HepG2 (cell line): ENCODE data around the gene SPACA4. TPM values are rescaled to one million over a fixed set of nuclear protein-coding genes. Genes with fewer than 3 reads are reported as not detected.

Experiments used
- HNF1A ChIP-seq, 2 experiments: sonication (generic) in 1 of 2; formaldehyde crosslinking in 1 of 2; IDR thresholded peaks; 2 replicates each; pipeline versions ENCODE4 v1.4.0 to v1.6.1; 2016 to 2020; ENCODE audit warnings: borderline replicate concordance in 1 of 2, low read depth in 1 of 2, mild to moderate bottlenecking in 1 of 2, missing genetic modification reagents in 1 of 2
- MEIS1 ChIP-seq: sonication (generic); formaldehyde crosslinking; IDR thresholded peaks from 2 replicates; pipeline ENCODE4 v1.9.0; 2021; ENCODE audit warnings: mild to moderate bottlenecking, missing genetic modification reagents, moderate library complexity, borderline replicate concordance
- RXRB ChIP-seq: IDR thresholded peaks from 2 replicates; pipeline ENCODE4 v1.6.1; 2016; ENCODE audit warnings: borderline replicate concordance, missing genetic modification reagents, missing compliant biosample characterization
- SP5 ChIP-seq: IDR thresholded peaks from 2 replicates; pipeline ENCODE4 v1.6.1; 2016; ENCODE audit warnings: low read depth, borderline replicate concordance
- YY1 ChIP-seq: IDR thresholded peaks from 2 replicates; pipeline ENCODE4 v1.6.1; 2011; ENCODE audit warnings: low read length, low read depth, moderate library complexity, mild to moderate bottlenecking; ENCODE audit not compliant: insufficient read depth, insufficient replicate concordance
- ZBTB37 ChIP-seq: sonication (generic); formaldehyde crosslinking; IDR thresholded peaks from 2 replicates; pipeline ENCODE4 v1.4.0; 2020; ENCODE audit warnings: mild to moderate bottlenecking, missing genetic modification reagents
- ZMYM4 ChIP-seq: sonication (generic); formaldehyde crosslinking; IDR thresholded peaks from 2 replicates; pipeline ENCODE4 v1.8.1; 2023; ENCODE audit warnings: mild to moderate bottlenecking, missing genetic modification reagents
- ZNF101 ChIP-seq: sonication (generic); formaldehyde crosslinking; IDR thresholded peaks from 2 replicates; pipeline ENCODE4 v1.4.0; 2020; ENCODE audit warnings: mild to moderate bottlenecking, low read depth, missing genetic modification reagents, borderline replicate concordance
- ZNF282 ChIP-seq: fragments of 450-650 bp; IDR thresholded peaks from 2 replicates; pipeline ENCODE4 v1.6.1; 2018; ENCODE audit not compliant: partially characterized antibody
- ZNF441 ChIP-seq: sonication (generic); formaldehyde crosslinking; IDR thresholded peaks from 2 replicates; pipeline ENCODE4 v1.7.0; 2021; ENCODE audit warnings: missing genetic modification reagents, borderline replicate concordance
- ZNF549 ChIP-seq: sonication (generic); formaldehyde crosslinking; IDR thresholded peaks from 2 replicates; pipeline ENCODE4 v1.5.0; 2020; ENCODE audit warnings: missing genetic modification reagents
- ZNF788 ChIP-seq: sonication (generic); formaldehyde crosslinking; IDR thresholded peaks from 2 replicates; pipeline ENCODE4 v1.5.0; 2020; ENCODE audit warnings: mild to moderate bottlenecking, missing genetic modification reagents, borderline replicate concordance
- ZNF878 ChIP-seq: sonication (generic); formaldehyde crosslinking; IDR thresholded peaks from 2 replicates; pipeline ENCODE4 v1.8.1; 2023; ENCODE audit warnings: mild to moderate bottlenecking, missing genetic modification reagents, moderate library complexity
- polyA plus RNA-seq, 8 experiments: library from polyadenylated mRNA; depleted of rRNA in 3 of 8; stranded (reverse) in 7 of 8; unstranded in 1 of 8; fragments of >200 nt; fragmentation: Illumina TruSeq in 4 of 8; extraction: Trizol in 4 of 8; gene quantifications; 2 replicates each; pipeline versions ENCODE4 v1.2.1 to v1.2.3, GENCODE V29; 2011 to 2016; ENCODE audit warnings: low read depth in 4 of 8, missing spikeins in 1 of 8, mixed read lengths in 1 of 8; ENCODE audit not compliant: insufficient read depth in 1 of 8
- total RNA-seq, 5 experiments: library from RNA; depleted of rRNA; stranded (reverse); fragments of >200 nt; fragmentation: Illumina TruSeq; extraction: Trizol; gene quantifications; 2 replicates each; pipeline ENCODE4 v1.2.3, GENCODE V29; 2016; ENCODE audit warnings: low read depth in 1 of 5
- TF ChIP-seq, protein P1 (sequence below): sonication (generic); formaldehyde crosslinking; IDR thresholded peaks from 2 replicates; pipeline ENCODE4 v1.8.1; 2023; ENCODE audit warnings: mild to moderate bottlenecking, missing genetic modification reagents
- TF ChIP-seq, protein P2 (sequence below): sonication (generic); formaldehyde crosslinking; IDR thresholded peaks from 2 replicates; pipeline ENCODE4 v1.5.0; 2020; ENCODE audit warnings: mild to moderate bottlenecking, missing genetic modification reagents
- TF ChIP-seq, protein P3 (sequence below): sonication (generic); formaldehyde crosslinking; IDR thresholded peaks from 2 replicates; pipeline ENCODE4 v1.4.0; 2020; ENCODE audit warnings: missing genetic modification reagents

The SPACA4 gene
- total and polyA plus RNA-seq, 2 of the 13 experiments (the other 11 are each of a cell fraction or from before 2014, with no cell fraction given) = not detected

DNA sequence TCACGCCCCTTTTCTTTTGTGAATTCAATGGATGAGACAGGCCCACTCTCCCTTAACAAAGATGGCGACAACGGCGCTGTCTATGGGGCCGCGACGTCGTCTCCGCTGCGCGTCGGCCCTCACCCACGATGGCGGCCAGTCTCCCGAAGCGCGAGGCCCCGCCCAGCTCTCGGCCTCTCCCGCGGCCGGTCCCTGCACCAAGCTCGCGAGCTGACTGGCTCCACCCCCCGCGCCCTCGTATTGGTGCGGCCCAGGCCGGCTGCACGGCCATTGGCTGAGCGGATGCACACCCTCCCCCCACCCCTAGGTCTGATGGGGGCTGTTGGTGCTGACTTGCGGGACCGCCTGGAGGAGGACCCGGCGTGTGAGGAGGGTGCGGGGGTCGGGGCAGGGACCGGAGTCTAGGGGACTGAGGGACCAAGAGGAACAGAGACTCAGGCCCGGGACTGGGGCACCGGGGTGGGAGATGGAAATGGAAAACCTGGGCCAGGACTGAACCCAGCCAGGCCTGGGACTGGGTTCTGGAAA, 17.6 kb downstream of the SPACA4 start (continued):
- TF ChIP-seq, protein P1, sequence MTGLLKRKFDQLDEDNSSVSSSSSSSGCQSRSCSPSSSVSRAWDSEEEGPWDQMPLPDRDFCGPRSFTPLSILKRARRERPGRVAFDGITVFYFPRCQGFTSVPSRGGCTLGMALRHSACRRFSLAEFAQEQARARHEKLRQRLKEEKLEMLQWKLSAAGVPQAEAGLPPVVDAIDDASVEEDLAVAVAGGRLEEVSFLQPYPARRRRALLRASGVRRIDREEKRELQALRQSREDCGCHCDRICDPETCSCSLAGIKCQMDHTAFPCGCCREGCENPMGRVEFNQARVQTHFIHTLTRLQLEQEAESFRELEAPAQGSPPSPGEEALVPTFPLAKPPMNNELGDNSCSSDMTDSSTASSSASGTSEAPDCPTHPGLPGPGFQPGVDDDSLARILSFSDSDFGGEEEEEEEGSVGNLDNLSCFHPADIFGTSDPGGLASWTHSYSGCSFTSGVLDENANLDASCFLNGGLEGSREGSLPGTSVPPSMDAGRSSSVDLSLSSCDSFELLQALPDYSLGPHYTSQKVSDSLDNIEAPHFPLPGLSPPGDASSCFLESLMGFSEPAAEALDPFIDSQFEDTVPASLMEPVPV (CRISPR knock-in tag) = no peak
- TF ChIP-seq SP5 (CRISPR knock-in tag) (no peak; the same call in 1 of the 2 replicates), ZNF878 (no peak), HNF1A (IDR thresholded peaks at IDR 0.05; ENCODE audit: low read depth) (no peak), HNF1A (CRISPR knock-in tag; IDR thresholded peaks at IDR 0.05; ENCODE audit: borderline replicate concordance) (no peak), MEIS1 (CRISPR knock-in tag) (no peak), ZNF101 (no peak), ZMYM4 (0 out of 2 replicates have a peak, but pooled peaks have one; percentile 20), ZNF282 (no peak), RXRB (CRISPR knock-in tag) (no peak), ZNF549 (no peak), ZNF441 (no peak), ZBTB37 (CRISPR knock-in tag) (no peak), ZNF788 (CRISPR knock-in tag) (peak; percentile 43; the same call in 1 of the 2 replicates), YY1 (peak; percentile 99)
- TF ChIP-seq, protein P2, sequence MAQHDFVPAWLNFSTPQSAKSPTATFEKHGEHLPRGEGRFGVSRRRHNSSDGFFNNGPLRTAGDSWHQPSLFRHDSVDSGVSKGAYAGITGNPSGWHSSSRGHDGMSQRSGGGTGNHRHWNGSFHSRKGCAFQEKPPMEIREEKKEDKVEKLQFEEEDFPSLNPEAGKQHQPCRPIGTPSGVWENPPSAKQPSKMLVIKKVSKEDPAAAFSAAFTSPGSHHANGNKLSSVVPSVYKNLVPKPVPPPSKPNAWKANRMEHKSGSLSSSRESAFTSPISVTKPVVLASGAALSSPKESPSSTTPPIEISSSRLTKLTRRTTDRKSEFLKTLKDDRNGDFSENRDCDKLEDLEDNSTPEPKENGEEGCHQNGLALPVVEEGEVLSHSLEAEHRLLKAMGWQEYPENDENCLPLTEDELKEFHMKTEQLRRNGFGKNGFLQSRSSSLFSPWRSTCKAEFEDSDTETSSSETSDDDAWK (CRISPR knock-in tag) = no peak
- TF ChIP-seq, protein P3, sequence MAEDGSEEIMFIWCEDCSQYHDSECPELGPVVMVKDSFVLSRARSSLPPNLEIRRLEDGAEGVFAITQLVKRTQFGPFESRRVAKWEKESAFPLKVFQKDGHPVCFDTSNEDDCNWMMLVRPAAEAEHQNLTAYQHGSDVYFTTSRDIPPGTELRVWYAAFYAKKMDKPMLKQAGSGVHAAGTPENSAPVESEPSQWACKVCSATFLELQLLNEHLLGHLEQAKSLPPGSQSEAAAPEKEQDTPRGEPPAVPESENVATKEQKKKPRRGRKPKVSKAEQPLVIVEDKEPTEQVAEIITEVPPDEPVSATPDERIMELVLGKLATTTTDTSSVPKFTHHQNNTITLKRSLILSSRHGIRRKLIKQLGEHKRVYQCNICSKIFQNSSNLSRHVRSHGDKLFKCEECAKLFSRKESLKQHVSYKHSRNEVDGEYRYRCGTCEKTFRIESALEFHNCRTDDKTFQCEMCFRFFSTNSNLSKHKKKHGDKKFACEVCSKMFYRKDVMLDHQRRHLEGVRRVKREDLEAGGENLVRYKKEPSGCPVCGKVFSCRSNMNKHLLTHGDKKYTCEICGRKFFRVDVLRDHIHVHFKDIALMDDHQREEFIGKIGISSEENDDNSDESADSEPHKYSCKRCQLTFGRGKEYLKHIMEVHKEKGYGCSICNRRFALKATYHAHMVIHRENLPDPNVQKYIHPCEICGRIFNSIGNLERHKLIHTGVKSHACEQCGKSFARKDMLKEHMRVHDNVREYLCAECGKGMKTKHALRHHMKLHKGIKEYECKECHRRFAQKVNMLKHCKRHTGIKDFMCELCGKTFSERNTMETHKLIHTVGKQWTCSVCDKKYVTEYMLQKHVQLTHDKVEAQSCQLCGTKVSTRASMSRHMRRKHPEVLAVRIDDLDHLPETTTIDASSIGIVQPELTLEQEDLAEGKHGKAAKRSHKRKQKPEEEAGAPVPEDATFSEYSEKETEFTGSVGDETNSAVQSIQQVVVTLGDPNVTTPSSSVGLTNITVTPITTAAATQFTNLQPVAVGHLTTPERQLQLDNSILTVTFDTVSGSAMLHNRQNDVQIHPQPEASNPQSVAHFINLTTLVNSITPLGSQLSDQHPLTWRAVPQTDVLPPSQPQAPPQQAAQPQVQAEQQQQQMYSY (CRISPR knock-in tag) = peak; percentile 81
